Heart left ventricle (tissue), 16 donors: ENCODE results near the gene TLR1. TPM values are rescaled to one million over a fixed set of nuclear protein-coding genes. Genes with fewer than 3 reads are reported as not detected.

Source experiments
- ATAC-seq, 4 donors: fragments of 200-7000 bp; cut with Tn5 transposase; one replicate each; pipeline ENCODE4 v1.9.1; 2020 to 2022; ENCODE audit warnings: moderate library complexity in 4 of 4, mild to moderate bottlenecking in 3 of 4, moderate number of reproducible peaks in 1 of 4
- DNase-seq, 5 donors: peaks; one replicate each; pipeline ENCODE4 v3.0.0-alpha.2; 2020
- H3K27ac ChIP-seq, 12 donors: fragments of 200-600 bp; sonication (generic) in 4 of 12; one replicate each; pipeline versions ENCODE4 v1.5.0 to v1.8.0; 2016 to 2022; ENCODE audit warnings: mild to moderate bottlenecking in 2 of 12
- H3K27me3 ChIP-seq, 9 donors: fragments of 200-600 bp; sonication (generic) in 2 of 9; one replicate each; pipeline versions ENCODE4 v1.5.1 to v1.8.0; 2016 to 2022; ENCODE audit warnings: mild to moderate bottlenecking in 3 of 9
- H3K36me3 ChIP-seq, 9 donors: fragments of 200-600 bp; sonication (generic) in 2 of 9; one replicate each; pipeline versions ENCODE4 v1.5.0 to v1.8.0; 2018 to 2022; ENCODE audit warnings: mild to moderate bottlenecking in 2 of 9
- H3K4me1 ChIP-seq, 12 donors: fragments of 200-600 bp; sonication (generic) in 4 of 12; one replicate each; pipeline versions ENCODE4 v1.5.0 to v1.8.0; 2016 to 2022; ENCODE audit warnings: mild to moderate bottlenecking in 3 of 12
- H3K4me3 ChIP-seq, 12 donors: fragments of 200-600 bp; sonication (generic) in 4 of 12; one replicate each; pipeline versions ENCODE4 v1.5.0 to v1.8.0; 2017 to 2022; ENCODE audit warnings: mild to moderate bottlenecking in 9 of 12, moderate library complexity in 4 of 12
- H3K9me3 ChIP-seq, 12 donors: fragments of 200-600 bp; sonication (generic) in 4 of 12; one replicate each; pipeline versions ENCODE4 v1.5.0 to v1.8.0; 2016 to 2022; ENCODE audit warnings: mild to moderate bottlenecking in 1 of 12
- CTCF ChIP-seq, 12 donors: fragments of 200-600 bp; sonication (generic) in 4 of 12; IDR thresholded peaks; one replicate each; pipeline versions ENCODE4 v1.5.0 to v1.8.0; 2018 to 2022; ENCODE audit warnings: antibody characterized with exemption in 12 of 12, mild to moderate bottlenecking in 5 of 12
- POLR2A ChIP-seq, 2 donors: fragments of 450-650 bp; IDR thresholded peaks; one replicate each; pipeline ENCODE4 v1.6.1; 2017; ENCODE audit warnings: antibody characterized with exemption in 2 of 2, mild to moderate bottlenecking in 2 of 2, moderate library complexity in 2 of 2
- WGBS, 4 donors: extraction: QIAGEN DNeasy Blood & Tissue Kit in 2 of 4; methylation state at CpG; one replicate each; pipeline versions ENCODE4 v1.1.5 to v1.1.7; 2013 to 2018; 5-methylcytosine and 5-hydroxymethylcytosine counted together
- intact Hi-C, 10 donors: fragments of 100-400 bp; cut with DNase I; formaldehyde crosslinking; loops; one replicate each; pipeline versions ENCODE4 v1.11.1 to v1.14.2; 2022
- polyA plus RNA-seq, 2 donors: library from polyadenylated mRNA; stranded (reverse); fragments of 200-250 nt; gene quantifications; one replicate each; pipeline ENCODE4 v1.2.3, GENCODE V29; 2013
- total RNA-seq, 9 donors: library from RNA; depleted of rRNA in 2 of 9; stranded (reverse); fragments of >200 nt in 2 of 9; fragmentation: NEBNext Ultra II Directional in 3 of 9; extraction: Animal tissue kit (Norgen Biotek cat#: 25700) in 3 of 9; gene quantifications; one replicate each; pipeline versions ENCODE4 v1.1.0 to v1.2.4, GENCODE V29; 2016 to 2023
- donor health status: ischemic (EF 13 %, LVEDD 7.1; RV severe dilation, severe dysfunction).
- donor health status: healthy with polysubstance abuse.
- donor health status: DM: no; HTN: yes; CAD: no.
- donor health status: DM: no; HTN: no; CAD: no.
- donor health status: ischemic (EF 25% LVEDD 6.9; RV normal size, moderate dysfunction).
- donor health status: ischemic (EF 25% LVEDD 5.7; RV mildly dilated, moderate dysfunction).
- donor health status: healthy.
- donor health status: DM: yes; HTN: yes; CAD: no.
- donor health status: ischemic (EF 35%, LVEDD 5.7; RV mildly dilated, moderate dysfunction).
- donor health status: nonischemic (EF 11% LVEDD 7.7; RV severe dilation, severe dysfunction).
- donor health status: DM: yes; HTN: yes; CAD: no.
- donor health status: PGD.
- donor health status: ischemic (EF 29% LVEDD 5.4; RV normal size, mild dysfunction).
- donor health status: nonischemic (EF 23%, LVEDD 6.1; RV moderate dilation, normal function).

TLR1 gene
- total and polyA plus RNA-seq, 11 donors: 0.34 to 31.8 (median 2.8) TPM

- TF ChIP-seq POLR2A (IDR thresholded peaks at IDR 0.05) (no peak), CTCF (IDR thresholded peaks at IDR 0.05) (no peak)
- no peaks in the 10 kb centered on the region for H3K36me3 ChIP-seq
- intact Hi-C loops: no loop called here
- DNase-seq: no peak
- peaks cover 0 to 3% (median 0%) of the 10 kb centered on the region in 12 donors for H3K4me1 ChIP-seq
- 92 to 98% (median 94%) methylated on average over 3 of the region's 3 CpGs for WGBS, 4 donors
- H3K27me3 ChIP-seq: no peaks in the 10 kb centered on the region
- no peak overlapping the region for H3K27ac ChIP-seq
- peaks cover 0 to 10% (median 0%) of the 10 kb centered on the region in 12 donors for H3K9me3 ChIP-seq
- H3K4me3 ChIP-seq: no peak overlapping the region
- no peak for ATAC-seq
Measured at GRCh38 chr4:38821739-38822138, 17.1 kb upstream of the TLR1 start.

GRCh38 chr4:38820329-38821061 is 15.9 kb upstream of the TLR1 start:
- TF ChIP-seq POLR2A (IDR thresholded peaks at IDR 0.05) (no peak), CTCF (IDR thresholded peaks at IDR 0.05) (no peak)
- Histone ChIP-seq H3K27ac (no peak overlapping the region), H3K4me3 (no peak overlapping the region), H3K36me3 (no peaks in the 10 kb centered on the region), H3K9me3 (peaks cover 0 to 14% (median 0%) of the 10 kb centered on the region in 12 donors), H3K4me1 (peaks cover 0 to 6% (median 0%) of the 10 kb centered on the region in 12 donors), H3K27me3 (no peaks in the 10 kb centered on the region)
- ATAC-seq (no peak), DNase-seq (no peak)
- intact Hi-C loops: no loop called here
- 82 to 91% (median 86%) methylated on average over 4 of the region's 4 CpGs for WGBS, 4 donors

- Histone ChIP-seq H3K36me3 (no peaks in the 10 kb centered on the region), H3K27me3 (no peaks in the 10 kb centered on the region), H3K27ac (no peak overlapping the region), H3K9me3 (peaks cover 0 to 17% (median 2%) of the 10 kb centered on the region in 12 donors), H3K4me1 (peaks cover 0 to 16% (median 0%) of the 10 kb centered on the region in 12 donors), H3K4me3 (no peak overlapping the region)
- ATAC-seq: no peak
- no peak for DNase-seq
- TF ChIP-seq CTCF (IDR thresholded peaks at IDR 0.05) (no peak), POLR2A (IDR thresholded peaks at IDR 0.05) (no peak)
- WGBS, 4 donors: 70 to 80% (median 76%) methylated on average over 3 of the region's 3 CpGs
- intact Hi-C loops: no loop called here
Measured at GRCh38 chr4:38819569-38819968, 15.0 kb upstream of the TLR1 start.

- TF ChIP-seq CTCF (IDR thresholded peaks at IDR 0.05) (no peak), POLR2A (IDR thresholded peaks at IDR 0.05) (no peak)
- H3K4me1 ChIP-seq: peaks cover 0 to 24% (median 0%) of the 10 kb centered on the region in 12 donors
- intact Hi-C loops: no loop called here
Measured at GRCh38 chr4:38818441-38818976, 13.9 kb upstream of the TLR1 start.

More at GRCh38 chr4:38818441-38818976, 13.9 kb upstream of the TLR1 start:
- Histone ChIP-seq H3K36me3 (no peaks in the 10 kb centered on the region), H3K27ac (no peak overlapping the region), H3K9me3 (peaks cover 0 to 17% (median 2%) of the 10 kb centered on the region in 12 donors), H3K4me3 (no peak overlapping the region), H3K27me3 (no peaks in the 10 kb centered on the region)
- ATAC-seq (no peak), DNase-seq (no peak)
- WGBS, 4 donors: 63 to 71% (median 66%) methylated on average over 5 of the region's 5 CpGs
